D721Med (cell line): ENCODE results near the gene TAS2R38.
"Not testable (repeated sequence)": the region's sequence is repeated elsewhere in the genome, so short reads cannot be mapped to it uniquely, and the experiment has no call there.

Source experiments
- DNase-seq: peaks from one replicate; pipeline ENCODE4 v3.0.0; 2011; ENCODE audit warnings: low spot score; ENCODE audit not compliant: insufficient read length
- FAIRE-seq: peaks from 2 replicates; lab custom pipeline; 2011; peaks lifted over from hg19 to GRCh38; lab: Jason Lieb, UNC
- TF ChIP-seq, protein P1 (sequence below): IDR thresholded peaks from 2 replicates; pipeline ENCODE4 v1.5.1; 2012; ENCODE audit warnings: mild to moderate bottlenecking, control low read depth; ENCODE audit not compliant: insufficient read depth; ENCODE audit errors: missing control alignments

TAS2R38 gene

DNA sequence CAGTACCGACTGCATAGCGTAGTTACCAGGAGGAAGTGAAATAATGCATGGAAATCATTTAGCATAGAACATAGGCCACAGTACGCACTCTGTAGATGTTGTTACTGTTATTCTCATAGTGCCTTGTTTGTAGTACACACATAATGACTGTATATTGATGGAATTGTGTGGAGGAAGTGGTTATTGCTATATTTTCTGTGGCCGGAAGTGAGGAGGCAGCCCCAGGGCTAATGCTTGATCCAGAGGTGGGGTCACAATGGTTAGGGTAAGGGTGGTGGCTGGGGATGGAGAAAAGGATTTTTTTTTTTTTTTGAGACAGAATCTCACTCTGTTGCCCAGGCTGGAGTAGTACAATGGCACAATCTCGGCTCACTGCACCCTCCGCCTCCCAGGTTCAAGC lies 17.6 kb upstream of the TAS2R38 start:
- DNase-seq (no peak), FAIRE-seq (no peak)
- TF ChIP-seq, protein P1, sequence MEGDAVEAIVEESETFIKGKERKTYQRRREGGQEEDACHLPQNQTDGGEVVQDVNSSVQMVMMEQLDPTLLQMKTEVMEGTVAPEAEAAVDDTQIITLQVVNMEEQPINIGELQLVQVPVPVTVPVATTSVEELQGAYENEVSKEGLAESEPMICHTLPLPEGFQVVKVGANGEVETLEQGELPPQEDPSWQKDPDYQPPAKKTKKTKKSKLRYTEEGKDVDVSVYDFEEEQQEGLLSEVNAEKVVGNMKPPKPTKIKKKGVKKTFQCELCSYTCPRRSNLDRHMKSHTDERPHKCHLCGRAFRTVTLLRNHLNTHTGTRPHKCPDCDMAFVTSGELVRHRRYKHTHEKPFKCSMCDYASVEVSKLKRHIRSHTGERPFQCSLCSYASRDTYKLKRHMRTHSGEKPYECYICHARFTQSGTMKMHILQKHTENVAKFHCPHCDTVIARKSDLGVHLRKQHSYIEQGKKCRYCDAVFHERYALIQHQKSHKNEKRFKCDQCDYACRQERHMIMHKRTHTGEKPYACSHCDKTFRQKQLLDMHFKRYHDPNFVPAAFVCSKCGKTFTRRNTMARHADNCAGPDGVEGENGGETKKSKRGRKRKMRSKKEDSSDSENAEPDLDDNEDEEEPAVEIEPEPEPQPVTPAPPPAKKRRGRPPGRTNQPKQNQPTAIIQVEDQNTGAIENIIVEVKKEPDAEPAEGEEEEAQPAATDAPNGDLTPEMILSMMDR = no peak

DNA sequence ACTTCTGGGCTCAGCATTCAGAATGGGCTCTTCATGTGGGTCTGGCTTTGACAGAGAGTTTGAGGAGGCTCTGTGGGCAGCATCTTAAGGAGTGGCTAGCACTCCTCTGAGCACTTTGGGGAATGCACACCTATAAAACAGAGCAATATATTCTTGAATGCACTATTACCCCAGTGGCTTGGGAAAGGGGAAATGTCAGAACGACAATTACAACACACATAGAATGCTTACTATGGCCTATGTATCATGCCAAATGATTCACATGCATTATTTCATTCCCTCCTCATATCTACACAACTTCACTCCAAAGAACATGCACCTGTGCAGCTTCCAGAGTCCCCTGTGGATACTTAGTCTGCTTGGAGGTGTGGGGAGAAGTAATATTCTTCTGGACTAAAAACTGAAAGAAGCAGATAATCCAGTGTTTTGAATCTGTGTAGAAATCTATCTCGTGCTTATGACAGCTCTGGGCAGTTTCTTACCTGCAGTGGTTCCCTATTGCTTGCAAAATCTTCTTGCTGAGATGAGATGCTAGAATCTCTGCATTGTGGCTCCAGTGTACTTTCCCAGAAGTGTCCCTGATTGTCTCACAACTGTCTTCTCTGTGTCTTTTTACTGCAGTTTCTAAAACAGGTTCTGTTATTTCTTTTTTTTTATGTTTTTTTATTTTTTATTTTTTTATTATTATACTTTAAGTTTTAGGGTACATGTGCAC lies 16.6 kb upstream of the TAS2R38 start:
- TF ChIP-seq, protein P1 = no peak
- DNase-seq (no peak), FAIRE-seq (no peak)

DNA sequence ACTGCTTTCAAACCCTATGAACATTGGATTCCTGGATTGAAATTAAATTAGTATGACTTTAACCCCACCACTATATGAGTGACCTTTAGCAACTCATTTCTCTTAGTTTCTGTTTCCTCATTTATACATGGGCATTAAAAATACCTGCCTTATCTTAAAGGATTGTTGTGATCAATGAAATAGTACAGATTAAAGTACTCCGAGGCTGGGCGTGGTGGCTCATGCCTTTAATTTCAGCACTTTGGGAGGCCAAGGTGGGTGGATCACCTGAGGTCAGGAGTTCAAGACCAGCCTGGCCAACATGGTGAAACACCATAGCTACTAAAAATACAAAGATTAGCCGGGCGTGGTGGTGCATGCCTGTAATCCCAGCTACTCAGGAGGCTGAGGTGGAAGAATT lies 14.2 kb upstream of the TAS2R38 start:
- not testable (repeated sequence) for FAIRE-seq, DNase-seq

DNA sequence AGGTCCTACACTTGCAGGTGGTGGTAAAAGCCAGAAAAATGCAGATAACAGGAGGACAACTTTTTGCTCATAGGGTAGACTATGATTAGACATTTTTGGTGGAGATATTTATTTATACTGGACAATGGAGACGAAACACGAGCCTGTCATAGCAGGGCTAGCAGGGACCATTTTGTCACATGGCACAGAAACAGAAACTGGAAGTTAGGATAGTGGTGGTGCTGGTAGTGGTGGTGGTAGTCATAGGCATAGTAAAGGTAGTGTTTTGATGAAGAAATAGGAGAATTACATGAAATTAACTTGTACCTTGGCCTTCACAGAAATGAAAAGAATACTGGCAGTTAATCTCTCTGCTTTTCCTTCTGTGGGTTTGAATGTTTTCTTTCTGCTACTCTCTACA lies 13.3 kb upstream of the TAS2R38 start:
- TF ChIP-seq, protein P1 = no peak
- DNase-seq = no peak
- FAIRE-seq = no peak

DNA sequence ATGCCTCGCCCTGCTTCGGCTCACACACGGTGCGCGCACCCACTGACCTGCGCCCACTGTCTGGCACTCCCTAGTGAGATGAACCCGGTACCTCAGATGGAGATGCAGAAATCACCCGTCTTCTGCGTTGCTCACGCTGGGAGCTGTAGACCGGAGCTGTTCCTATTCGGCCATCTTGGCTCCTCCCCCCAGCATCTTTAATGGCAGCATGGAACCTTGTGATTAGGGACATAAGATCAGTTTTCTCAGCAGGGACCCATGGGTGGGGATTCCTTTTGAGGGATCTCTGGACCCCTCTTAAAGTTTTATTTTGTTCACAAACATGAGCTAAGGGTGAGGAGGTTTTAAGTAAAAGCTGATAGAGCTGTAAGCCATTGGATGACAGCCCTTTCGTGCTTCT lies 12.4 kb upstream of the TAS2R38 start:
- not testable (repeated sequence) for DNase-seq, FAIRE-seq

DNA sequence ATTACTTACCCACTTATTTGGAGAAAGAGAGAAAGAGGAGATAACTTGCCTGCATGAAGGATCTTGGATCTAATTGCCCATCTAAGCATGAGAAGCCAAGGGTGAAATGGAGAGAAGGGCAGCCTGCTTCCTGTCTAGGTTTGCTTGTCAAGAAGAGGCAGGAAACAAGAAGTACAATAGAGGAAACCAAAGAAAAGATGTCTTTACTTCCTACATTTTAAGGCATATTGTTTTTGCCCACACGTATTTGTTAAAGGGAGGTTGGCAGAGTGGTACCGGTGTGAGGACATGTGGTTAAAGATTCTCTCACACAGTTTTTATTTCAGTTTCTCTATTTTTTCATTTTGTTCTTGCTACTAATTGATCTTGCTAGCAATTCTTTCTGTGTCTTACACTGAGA lies 6.0 kb upstream of the TAS2R38 start:
- DNase-seq = no peak
- TF ChIP-seq, protein P1 = no peak
- no peak for FAIRE-seq

DNA sequence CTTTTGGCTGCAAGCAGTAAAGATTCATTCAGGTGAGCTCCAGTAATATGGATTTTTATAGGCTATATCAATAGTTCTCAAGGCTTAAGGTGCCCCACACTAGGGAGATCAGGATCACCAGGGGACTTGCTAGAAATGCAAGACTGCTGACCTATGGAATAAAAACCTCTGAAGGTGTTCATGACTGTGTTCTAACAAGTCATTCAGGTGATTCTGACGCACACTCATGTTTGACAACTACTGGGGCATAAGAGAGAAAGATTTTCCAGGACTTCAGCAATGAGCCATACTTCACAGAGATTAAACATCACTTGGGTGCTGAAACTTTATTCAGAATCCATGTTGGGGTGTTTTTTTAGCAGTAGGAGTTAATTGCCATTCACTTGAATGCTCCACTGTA lies 4.8 kb upstream of the TAS2R38 start:
- FAIRE-seq (no peak), DNase-seq (no peak)
- TF ChIP-seq, protein P1 = no peak

DNA sequence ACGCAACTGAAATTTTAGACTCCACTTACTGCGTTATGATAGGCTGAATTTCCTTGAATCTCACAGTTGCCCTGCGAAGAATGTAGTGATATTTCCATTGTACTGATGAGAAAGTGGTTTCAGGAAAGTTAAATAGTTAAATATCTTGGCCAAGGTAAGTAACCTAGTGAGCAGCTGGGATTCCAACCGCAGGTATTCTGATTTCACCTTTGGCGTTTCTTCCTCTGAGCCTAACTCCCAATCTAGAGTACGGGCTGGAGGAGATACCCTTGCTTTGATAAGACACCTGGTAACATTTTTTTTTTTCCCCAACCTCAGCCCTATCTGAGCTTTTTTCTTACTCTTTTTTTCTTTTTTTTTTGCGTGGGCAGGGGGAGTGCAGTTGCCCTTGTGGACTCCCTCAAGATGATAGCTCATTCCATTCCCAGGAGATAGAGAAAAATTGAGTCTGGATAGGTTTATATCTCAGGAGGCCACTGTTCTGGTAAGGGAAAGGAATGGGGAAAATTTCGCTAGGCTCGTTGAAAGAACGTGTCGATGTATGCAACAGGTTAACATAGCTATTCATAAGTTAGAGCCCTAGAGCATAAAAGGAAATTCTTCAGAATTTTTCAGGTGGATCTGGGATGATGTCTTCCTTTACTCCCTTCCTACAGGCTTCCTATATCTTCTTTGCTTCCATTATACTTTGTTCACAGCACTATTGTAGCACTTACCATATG lies 3.1 kb upstream of the TAS2R38 start:
- no peak for DNase-seq
- FAIRE-seq = peak; percentile 70
- TF ChIP-seq, protein P1 = no peak
